Activated T-cell treated with anti-CD3 and anti-CD28 coated beads, Interleukin-2, amount 50 U/mL, for 4 hours (primary cell): ENCODE results near the gene IQCM. TPM values are rescaled to one million over a fixed set of nuclear protein-coding genes. Genes with fewer than 3 reads are reported as not detected.

ENCODE experiments used
- ATAC-seq, 2 donors: fragments of 200-7000 bp; cut with Tn5 transposase; one replicate each; pipeline ENCODE4 v1.10.0; 2021
- DNase-seq: peaks from one replicate; pipeline ENCODE4 v3.0.0-alpha.2; 2020
- H3K27me3 Mint-ChIP-seq: one replicate; pipeline ENCODE4 v1.8.0; 2021; ENCODE audit warnings: low read depth, mixed read lengths
- H3K36me3 Mint-ChIP-seq: one replicate; pipeline ENCODE4 v1.8.0; 2022; ENCODE audit warnings: mixed read lengths; ENCODE audit not compliant: insufficient read depth
- H3K4me1 Mint-ChIP-seq: one replicate; pipeline ENCODE4 v1.8.0; 2021; ENCODE audit warnings: low read depth, mixed read lengths
- H3K4me3 Mint-ChIP-seq: one replicate; pipeline ENCODE4 v1.8.0; 2021; ENCODE audit warnings: mild to moderate bottlenecking, moderate library complexity, mixed read lengths
- H3K9me3 Mint-ChIP-seq: one replicate; pipeline ENCODE4 v1.8.0; 2021; ENCODE audit warnings: mixed read lengths
- total RNA-seq, 3 donors: library from RNA; stranded (reverse); gene quantifications; one replicate each; pipeline ENCODE4 v1.2.1, GENCODE V29; 2021

IQCM gene
- total RNA-seq, 3 donors from 2014 or later: not detected

DNA sequence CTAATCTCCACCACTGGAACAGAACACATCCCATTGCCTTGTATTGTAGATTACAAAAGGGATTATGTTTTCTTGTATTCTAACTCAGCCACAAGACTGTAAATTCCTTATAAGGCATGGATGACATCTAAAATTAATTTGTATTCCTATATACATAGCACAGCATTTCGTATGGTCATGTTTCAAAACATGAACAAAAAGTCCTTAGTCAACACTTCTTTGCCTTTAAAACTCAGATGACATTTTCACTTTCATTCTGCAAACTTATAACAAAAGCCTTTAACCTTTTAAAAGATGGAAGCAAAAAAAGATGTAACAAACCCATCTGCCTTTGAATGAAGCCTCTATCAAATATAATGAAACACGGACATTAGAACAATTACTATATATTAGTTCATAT lies 181.3 kb downstream of the IQCM start:
- DNase-seq (no peak), ATAC-seq (no peak)
- Mint-ChIP-seq H3K9me3 (peaks cover 4% of the 10 kb centered on the region), H3K4me3 (no peak overlapping the region), H3K4me1 (no peaks in the 10 kb centered on the region), H3K27me3 (no peaks in the 10 kb centered on the region), H3K36me3 (no peaks in the 10 kb centered on the region)

DNA sequence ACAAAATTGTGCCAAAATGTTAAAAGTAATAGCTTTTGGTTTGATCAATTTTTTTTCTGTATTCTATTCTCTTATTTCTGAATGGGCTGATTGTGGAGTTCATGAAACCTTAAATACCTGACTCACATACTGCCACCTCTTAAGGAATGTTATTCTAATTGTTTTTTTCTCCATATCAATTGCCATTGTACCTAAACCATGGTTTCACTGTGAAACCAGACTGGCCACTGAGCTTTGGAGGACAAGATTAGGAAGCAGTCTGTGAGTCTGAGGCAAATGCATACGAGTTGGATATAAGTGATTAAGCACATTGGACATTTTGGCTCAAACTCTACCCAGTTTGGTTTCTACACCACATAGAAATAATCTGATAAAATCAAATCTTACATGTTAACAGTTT lies 184.0 kb downstream of the IQCM start:
- Mint-ChIP-seq H3K27me3 (no peaks in the 10 kb centered on the region), H3K9me3 (peaks cover 10% of the 10 kb centered on the region), H3K36me3 (no peaks in the 10 kb centered on the region), H3K4me1 (no peaks in the 10 kb centered on the region), H3K4me3 (no peak overlapping the region)
- DNase-seq (no peak), ATAC-seq (no peak)

DNA sequence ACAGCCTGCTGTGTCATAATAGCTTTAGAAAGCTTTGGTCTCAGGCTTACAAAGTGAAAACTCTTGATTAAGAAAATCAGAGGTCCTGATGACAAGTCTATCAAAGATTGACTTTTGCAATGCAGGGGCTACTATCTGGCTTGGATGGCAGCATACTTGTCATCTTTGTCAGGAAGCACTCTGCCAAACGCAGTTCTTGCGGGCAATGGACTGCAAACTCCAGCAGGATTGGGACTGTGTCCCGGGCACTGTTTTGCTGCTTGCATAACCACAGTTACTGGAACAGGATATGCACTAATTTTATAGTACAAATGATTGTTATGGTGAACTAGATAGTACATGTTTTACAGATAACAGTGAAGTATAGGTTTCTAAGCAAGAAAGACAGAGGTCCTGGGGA lies 185.6 kb downstream of the IQCM start:
- peaks cover 6% of the 10 kb centered on the region for H3K9me3 Mint-ChIP-seq
- no peaks in the 10 kb centered on the region for H3K36me3 Mint-ChIP-seq
- H3K4me3 Mint-ChIP-seq: no peak overlapping the region
- no peaks in the 10 kb centered on the region for H3K27me3 Mint-ChIP-seq
- ATAC-seq (no peak), DNase-seq (no peak)
- no peaks in the 10 kb centered on the region for H3K4me1 Mint-ChIP-seq

DNA sequence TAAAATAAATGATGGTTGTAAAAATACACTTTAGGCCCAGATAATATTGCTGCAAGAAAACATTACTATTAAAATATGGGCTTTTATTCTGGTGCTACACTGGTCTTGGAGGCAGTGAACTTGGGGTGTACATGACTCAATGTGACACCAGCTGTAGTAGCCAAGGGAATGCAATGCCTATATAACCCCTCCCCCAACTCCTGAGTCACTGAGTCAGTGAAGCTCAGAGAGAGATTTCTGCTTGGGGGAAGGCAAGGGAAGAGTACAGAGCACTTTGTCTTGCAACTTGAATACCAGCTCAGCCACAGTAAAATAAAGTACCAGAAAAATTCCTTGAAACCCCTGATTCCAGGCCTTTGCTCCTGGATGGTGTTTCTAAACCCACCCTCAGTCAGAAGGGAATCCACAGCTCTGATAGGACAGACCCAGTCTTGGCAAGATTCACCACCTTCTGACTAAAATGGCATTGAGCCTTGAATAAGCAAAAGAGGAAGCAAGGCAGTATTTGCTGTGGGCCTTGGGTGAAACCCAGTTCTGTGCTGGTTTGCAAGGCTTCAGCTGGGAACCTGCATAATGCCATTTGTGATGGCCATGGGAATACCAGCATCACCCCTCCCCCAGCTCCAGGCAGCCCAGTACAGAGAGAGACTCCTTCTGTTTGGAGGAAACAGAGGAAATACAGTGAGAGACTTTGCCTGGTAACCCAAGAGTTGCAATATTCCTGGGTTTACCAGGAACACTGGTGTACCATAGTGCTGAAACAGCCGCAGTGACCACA lies 209.9 kb downstream of the IQCM start:
- Mint-ChIP-seq H3K9me3 (peaks cover 11% of the 10 kb centered on the region), H3K27me3 (no peaks in the 10 kb centered on the region), H3K4me3 (no peak overlapping the region), H3K4me1 (no peaks in the 10 kb centered on the region), H3K36me3 (no peaks in the 10 kb centered on the region)
- DNase-seq (no peak), ATAC-seq (no peak)

DNA sequence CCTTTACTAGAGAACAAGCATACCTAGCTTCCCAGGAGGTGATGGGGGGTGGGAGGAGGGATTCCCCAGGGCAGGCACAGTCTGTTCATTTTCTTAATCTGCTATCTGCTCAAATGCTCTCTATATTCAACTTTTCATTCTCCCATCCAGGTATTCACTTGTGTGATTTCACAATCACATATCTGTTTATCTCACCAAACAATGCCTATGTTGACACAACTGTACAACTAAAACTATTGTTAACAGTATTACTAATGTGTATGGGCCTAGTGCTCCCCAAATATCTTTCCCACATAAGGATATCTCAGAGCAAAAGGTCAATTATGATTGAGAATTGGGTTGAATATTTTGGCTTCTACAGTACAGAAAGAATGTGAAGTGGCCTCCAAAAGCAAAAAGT lies 210.8 kb downstream of the IQCM start:
- H3K4me1 Mint-ChIP-seq: no peaks in the 10 kb centered on the region
- H3K4me3 Mint-ChIP-seq: no peak overlapping the region
- no peaks in the 10 kb centered on the region for H3K27me3 Mint-ChIP-seq
- ATAC-seq: no peak
- no peak for DNase-seq
- H3K9me3 Mint-ChIP-seq: peaks cover 7% of the 10 kb centered on the region
- no peaks in the 10 kb centered on the region for H3K36me3 Mint-ChIP-seq

DNA sequence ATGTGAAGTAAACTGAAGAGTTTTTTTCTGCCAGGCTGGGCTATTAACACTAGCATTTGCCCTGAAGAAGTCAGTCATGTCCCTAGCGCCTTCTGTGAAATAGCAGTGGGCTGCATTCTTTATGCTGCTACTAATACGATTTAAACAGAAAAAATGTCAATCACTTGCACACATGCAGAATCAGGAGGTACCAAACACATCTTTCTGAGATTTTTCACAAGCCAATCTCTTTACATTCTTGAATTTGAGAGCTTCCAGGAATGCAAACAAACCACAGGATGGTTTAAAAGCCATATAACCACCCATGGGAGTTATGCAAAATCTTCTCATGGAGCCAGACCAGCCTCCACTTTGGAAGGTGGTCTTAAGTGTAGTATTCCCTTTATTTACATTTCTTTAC lies 220.1 kb downstream of the IQCM start:
- peaks cover 3% of the 10 kb centered on the region for H3K9me3 Mint-ChIP-seq
- H3K27me3 Mint-ChIP-seq: no peaks in the 10 kb centered on the region
- no peak overlapping the region for H3K4me3 Mint-ChIP-seq
- H3K36me3 Mint-ChIP-seq: no peaks in the 10 kb centered on the region
- no peak for ATAC-seq
- no peak for DNase-seq
- H3K4me1 Mint-ChIP-seq: no peaks in the 10 kb centered on the region

DNA sequence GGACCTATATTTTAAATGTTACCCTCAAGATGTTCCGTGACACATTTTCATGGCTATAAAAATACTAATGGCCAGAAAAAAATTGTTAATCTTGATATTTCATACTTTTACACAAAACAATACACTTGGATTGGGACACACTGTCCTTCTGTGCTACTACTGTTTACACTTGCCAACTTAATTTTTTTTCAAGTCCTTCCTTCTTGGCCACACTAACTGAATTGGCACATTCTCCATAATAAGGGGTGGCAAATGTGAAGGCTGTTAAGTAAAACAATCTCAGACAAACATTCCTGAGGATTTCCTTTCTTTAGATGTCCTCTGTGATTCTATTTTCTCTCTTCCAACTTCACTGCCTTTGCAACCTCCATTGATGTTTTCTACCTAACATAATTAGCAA lies 225.8 kb downstream of the IQCM start:
- Mint-ChIP-seq H3K27me3 (no peaks in the 10 kb centered on the region), H3K4me1 (no peaks in the 10 kb centered on the region), H3K4me3 (no peak overlapping the region), H3K36me3 (no peaks in the 10 kb centered on the region), H3K9me3 (peaks cover 3% of the 10 kb centered on the region)
- DNase-seq: no peak
- no peak for ATAC-seq

DNA sequence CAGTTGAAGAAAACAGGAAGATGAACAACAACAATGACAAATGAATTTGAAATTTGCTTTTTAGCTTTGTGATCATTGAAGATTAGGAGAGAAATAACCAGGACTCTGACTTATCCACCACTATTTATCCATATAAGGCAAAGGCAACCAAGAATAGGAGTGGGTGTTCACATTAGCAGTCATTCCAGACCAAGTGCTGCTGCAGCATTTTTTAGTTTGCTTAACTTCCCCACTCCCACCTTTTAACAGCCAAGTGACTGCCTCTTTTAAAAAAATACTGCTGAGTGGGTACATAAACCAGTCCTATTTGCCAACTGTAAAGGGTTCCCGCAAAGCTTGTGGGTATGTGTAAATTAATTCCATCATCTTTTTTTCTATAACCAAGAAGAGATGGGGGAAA lies 230.9 kb downstream of the IQCM start:
- Mint-ChIP-seq H3K36me3 (no peaks in the 10 kb centered on the region), H3K4me1 (no peaks in the 10 kb centered on the region), H3K9me3 (no peaks in the 10 kb centered on the region), H3K27me3 (no peaks in the 10 kb centered on the region), H3K4me3 (no peak overlapping the region)
- DNase-seq (no peak), ATAC-seq (no peak)

DNA sequence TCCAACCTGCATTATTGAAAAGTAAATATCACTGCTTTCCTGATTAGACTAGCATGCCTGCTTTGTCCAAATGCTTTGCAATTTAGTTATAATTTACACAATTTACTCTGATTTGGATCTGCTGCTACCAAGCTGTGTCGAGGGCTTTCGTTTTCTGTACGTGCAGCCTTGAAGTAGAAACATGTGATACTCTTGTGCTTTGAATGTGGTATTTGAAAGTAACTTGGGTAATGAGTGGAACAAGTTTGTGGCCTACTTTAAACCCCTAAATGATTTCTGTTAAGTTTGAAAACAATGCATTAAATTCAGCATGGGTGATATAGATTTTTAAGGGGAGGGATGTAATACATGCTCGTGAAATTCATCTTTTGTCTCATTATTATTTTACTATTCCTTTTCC lies 240.7 kb downstream of the IQCM start:
- Mint-ChIP-seq H3K36me3 (no peaks in the 10 kb centered on the region), H3K4me3 (no peak overlapping the region), H3K4me1 (no peaks in the 10 kb centered on the region), H3K27me3 (no peaks in the 10 kb centered on the region), H3K9me3 (no peaks in the 10 kb centered on the region)
- DNase-seq: no peak
- no peak for ATAC-seq

DNA sequence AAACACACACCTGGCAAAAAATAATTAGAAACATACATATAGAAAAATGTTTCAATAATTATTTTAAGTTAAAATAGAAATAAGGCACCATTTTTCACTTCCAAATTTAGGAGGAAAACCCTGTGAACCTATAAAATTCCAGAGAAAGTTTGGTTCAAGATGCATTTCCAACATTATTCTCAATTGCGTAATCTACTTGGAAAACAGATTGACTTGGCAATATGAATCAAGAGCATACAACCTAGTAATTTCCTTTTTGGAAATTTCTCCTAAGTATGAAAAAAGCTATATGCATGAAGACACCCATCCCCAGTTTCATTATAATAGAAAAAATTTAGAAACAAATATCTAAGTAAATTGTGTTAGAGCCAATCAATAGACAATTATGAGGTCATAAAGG lies 242.9 kb downstream of the IQCM start:
- no peaks in the 10 kb centered on the region for H3K36me3 Mint-ChIP-seq
- DNase-seq (no peak), ATAC-seq (no peak)
- no peak overlapping the region for H3K4me3 Mint-ChIP-seq
- no peaks in the 10 kb centered on the region for H3K4me1 Mint-ChIP-seq
- H3K27me3 Mint-ChIP-seq: no peaks in the 10 kb centered on the region
- H3K9me3 Mint-ChIP-seq: no peaks in the 10 kb centered on the region

DNA sequence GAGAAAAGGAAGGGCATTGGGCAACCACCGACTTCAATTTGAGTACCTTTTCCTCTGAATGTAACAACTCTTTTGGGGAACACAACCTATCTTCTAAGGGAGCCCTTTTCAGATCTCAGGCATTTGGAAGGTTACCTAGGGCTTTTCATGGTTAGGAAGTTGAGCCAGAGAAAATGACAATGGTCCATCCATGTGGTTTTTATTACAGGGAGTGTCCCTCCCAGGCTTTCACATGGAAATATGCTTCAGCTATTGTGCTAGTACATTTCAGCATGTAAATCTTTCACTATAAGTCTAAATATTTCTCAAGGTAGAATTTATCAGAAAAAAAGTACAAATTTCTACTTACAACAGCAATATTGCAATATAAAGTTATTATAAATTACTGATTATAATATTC lies 259.8 kb downstream of the IQCM start:
- no peak for DNase-seq
- ATAC-seq: no peak
- H3K4me1 Mint-ChIP-seq: no peaks in the 10 kb centered on the region
- no peaks in the 10 kb centered on the region for H3K27me3 Mint-ChIP-seq
- no peaks in the 10 kb centered on the region for H3K9me3 Mint-ChIP-seq
- no peaks in the 10 kb centered on the region for H3K36me3 Mint-ChIP-seq
- no peak overlapping the region for H3K4me3 Mint-ChIP-seq

DNA sequence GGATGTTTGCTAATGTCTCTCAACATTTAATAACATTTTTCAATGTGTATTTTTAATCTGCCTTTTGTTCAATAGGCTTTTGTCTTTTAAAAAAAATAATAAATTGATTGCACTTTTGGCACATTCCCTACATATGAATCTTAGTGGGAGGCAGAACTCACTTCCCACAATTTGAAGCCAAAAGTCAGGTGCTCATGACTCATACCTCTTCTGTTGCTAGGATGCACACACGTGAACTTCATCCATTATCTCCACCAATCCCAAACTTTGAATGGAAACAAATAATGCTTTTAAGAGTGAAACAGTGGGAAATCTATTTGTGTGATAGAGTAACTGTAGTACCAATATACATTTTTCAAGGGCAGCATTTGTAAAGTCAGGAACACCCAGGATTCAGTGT lies 260.5 kb downstream of the IQCM start:
- Mint-ChIP-seq H3K27me3 (no peaks in the 10 kb centered on the region), H3K4me3 (no peak overlapping the region), H3K36me3 (no peaks in the 10 kb centered on the region), H3K4me1 (no peaks in the 10 kb centered on the region), H3K9me3 (no peaks in the 10 kb centered on the region)
- DNase-seq (no peak), ATAC-seq (no peak)

DNA sequence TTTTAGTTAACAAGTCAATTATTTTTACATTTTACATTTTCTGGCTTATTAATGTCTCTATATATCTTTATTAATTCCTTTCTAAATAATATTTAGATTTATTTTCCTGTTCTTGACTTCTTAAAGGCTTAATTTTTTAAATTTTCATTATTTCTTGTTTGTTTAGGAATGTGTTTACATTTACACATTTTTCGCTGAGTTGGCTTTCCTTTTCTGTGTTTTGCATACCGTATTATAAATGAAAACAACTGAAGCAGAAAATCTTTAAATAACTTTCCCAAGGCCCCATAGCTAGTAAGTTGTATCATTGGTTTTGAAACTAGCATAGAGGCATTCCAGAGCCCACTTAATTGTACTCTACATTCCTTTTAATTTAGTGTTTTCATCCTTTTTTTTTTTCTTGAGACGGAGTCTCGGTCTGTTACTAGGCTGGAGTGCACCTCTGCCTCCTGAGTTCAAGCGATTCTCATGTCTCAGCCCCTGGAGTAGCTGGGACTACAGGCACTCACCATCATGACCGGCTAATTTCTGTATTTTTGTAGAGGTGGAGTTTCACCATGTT lies 261.6 kb downstream of the IQCM start:
- no peaks in the 10 kb centered on the region for H3K27me3 Mint-ChIP-seq
- no peaks in the 10 kb centered on the region for H3K9me3 Mint-ChIP-seq
- H3K36me3 Mint-ChIP-seq: no peaks in the 10 kb centered on the region
- ATAC-seq: no peak
- no peaks in the 10 kb centered on the region for H3K4me1 Mint-ChIP-seq
- no peak for DNase-seq
- H3K4me3 Mint-ChIP-seq: no peak overlapping the region

DNA sequence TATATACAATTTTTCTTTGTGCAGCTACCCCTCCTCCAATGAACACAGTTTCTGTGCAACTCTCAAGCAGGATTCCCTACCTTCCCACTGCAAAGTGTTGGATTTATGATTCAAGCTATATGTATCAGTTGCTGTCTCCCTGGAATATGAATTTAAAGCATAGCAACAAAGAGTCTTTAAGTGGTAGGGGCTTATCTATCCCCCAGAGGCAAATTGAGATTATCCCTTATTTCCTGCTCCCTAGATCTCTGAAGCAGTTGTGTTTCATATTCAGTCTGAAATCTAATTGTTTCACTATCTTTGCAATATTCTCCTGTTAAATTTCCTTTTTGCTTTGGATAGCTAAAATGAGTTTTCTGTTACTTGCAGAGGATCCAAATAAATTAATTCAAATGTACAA lies 263.0 kb downstream of the IQCM start:
- DNase-seq: no peak
- Mint-ChIP-seq H3K4me3 (no peak overlapping the region), H3K27me3 (no peaks in the 10 kb centered on the region), H3K36me3 (no peaks in the 10 kb centered on the region), H3K4me1 (no peaks in the 10 kb centered on the region), H3K9me3 (no peaks in the 10 kb centered on the region)
- no peak for ATAC-seq

DNA sequence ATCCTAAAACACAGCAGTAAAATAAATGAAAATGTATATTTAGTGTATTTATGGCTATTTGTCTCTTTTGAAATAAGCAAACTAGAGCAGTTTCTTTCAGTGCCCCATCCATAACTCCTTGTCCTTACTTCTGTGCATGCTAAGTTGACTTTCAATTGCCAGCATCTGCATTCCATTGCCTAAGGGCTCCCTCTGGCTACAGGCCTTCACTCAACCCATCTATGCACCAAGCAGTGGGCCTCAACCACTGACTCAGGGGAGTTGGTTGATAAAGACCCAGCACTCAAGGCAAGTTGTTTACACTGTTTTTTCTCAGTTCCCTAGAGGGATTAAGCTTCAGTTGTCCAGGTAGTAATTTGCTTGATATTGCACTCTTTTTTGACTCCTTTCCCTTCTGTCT lies 265.7 kb downstream of the IQCM start:
- H3K9me3 Mint-ChIP-seq: no peaks in the 10 kb centered on the region
- no peaks in the 10 kb centered on the region for H3K4me1 Mint-ChIP-seq
- DNase-seq: no peak
- no peaks in the 10 kb centered on the region for H3K27me3 Mint-ChIP-seq
- H3K36me3 Mint-ChIP-seq: no peaks in the 10 kb centered on the region
- ATAC-seq: no peak
- no peak overlapping the region for H3K4me3 Mint-ChIP-seq
